Osteoblast (primary cell): ENCODE data around the gene PPP1R9A. TPM values are rescaled to one million over a fixed set of nuclear protein-coding genes. Genes with fewer than 3 reads are reported as not detected.

Experiments
- DNase-seq: peaks from one replicate; pipeline ENCODE4 v3.0.0; 2011; ENCODE audit warnings: low spot score, mixed read lengths; ENCODE audit not compliant: insufficient read length; ENCODE audit errors: missing footprints
- H2AFZ ChIP-seq: 2 replicates; pipeline ENCODE4 v1.6.0; 2011; ENCODE audit warnings: mild to moderate bottlenecking, low read length
- H3K27ac ChIP-seq: 2 replicates; pipeline ENCODE4 v1.5.1; 2011; ENCODE audit warnings: mild to moderate bottlenecking, low read depth, low read length, moderate library complexity
- H3K27me3 ChIP-seq: 2 replicates; pipeline ENCODE4 v1.6.0; 2012; ENCODE audit warnings: mild to moderate bottlenecking, control low read depth, inconsistent platforms, low read length, moderate library complexity; ENCODE audit not compliant: insufficient read depth
- H3K36me3 ChIP-seq: 2 replicates; pipeline ENCODE4 v1.5.1; 2011; ENCODE audit warnings: mild to moderate bottlenecking, low read length, control low read depth, moderate library complexity; ENCODE audit not compliant: insufficient read depth
- H3K4me1 ChIP-seq: 2 replicates; pipeline ENCODE4 v1.5.1; 2011; ENCODE audit warnings: mild to moderate bottlenecking, low read length, control low read depth, moderate library complexity; ENCODE audit not compliant: insufficient read depth
- H3K4me2 ChIP-seq: 2 replicates; pipeline ENCODE4 v1.6.0; 2011; ENCODE audit warnings: mild to moderate bottlenecking, low read length; ENCODE audit not compliant: insufficient read depth
- H3K4me3 ChIP-seq: fragments of 200-600 bp; sonication (generic); 3 replicates; pipeline ENCODE4 v1.5.1; 2012; ENCODE audit warnings: mild to moderate bottlenecking, low read length, inconsistent platforms; ENCODE audit not compliant: insufficient read depth
- H3K79me2 ChIP-seq: 2 replicates; pipeline ENCODE4 v1.6.0; 2012; ENCODE audit warnings: mild to moderate bottlenecking, low read length, control low read depth, inconsistent platforms; ENCODE audit not compliant: insufficient read depth
- H3K9me3 ChIP-seq: 2 replicates; pipeline ENCODE4 v1.5.1; 2011; ENCODE audit warnings: low read depth, low read length, control low read depth
- H4K20me1 ChIP-seq: 2 replicates; pipeline ENCODE4 v1.6.0; 2012; ENCODE audit warnings: mild to moderate bottlenecking, low read length, control low read depth; ENCODE audit not compliant: insufficient read depth
- CTCF ChIP-seq: IDR thresholded peaks from 2 replicates; pipeline ENCODE4 v1.5.1; 2011; ENCODE audit warnings: mild to moderate bottlenecking, low read depth, low read length, moderate library complexity; ENCODE audit errors: extremely low read depth
- total RNA-seq: library from RNA; depleted of rRNA; stranded (reverse); fragments of >200 nt; gene quantifications from 2 replicates; pipeline ENCODE4 v1.2.3, GENCODE V29; 2012

The PPP1R9A gene
- total RNA-seq, 1 donor, result under 0.01 TPM

DNA sequence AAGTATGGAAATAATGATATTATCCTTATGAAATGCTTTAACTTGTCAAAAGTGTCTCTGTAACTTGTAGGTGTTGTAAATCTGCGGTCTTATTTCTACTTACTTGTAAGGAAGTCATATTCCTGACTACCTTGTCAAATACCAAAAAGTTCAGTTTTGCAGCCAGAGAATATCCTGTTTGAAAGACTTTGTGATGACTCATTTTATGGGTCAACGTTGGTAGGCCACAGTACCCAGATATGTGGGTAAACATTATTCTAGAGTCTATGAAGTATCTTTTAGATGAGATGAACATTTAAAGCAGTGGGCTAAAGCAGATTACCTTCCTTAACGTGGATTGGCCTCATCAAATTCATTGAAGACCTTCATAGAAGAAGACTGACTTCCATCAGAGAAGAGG is 195.3 kb downstream of the PPP1R9A start:
- no peaks in the 10 kb centered on the region for H3K9me3 ChIP-seq
- no peak overlapping the region for H3K27ac ChIP-seq
- H3K27me3 ChIP-seq, result no peaks in the 10 kb centered on the region
- H3K36me3 ChIP-seq, result no peaks in the 10 kb centered on the region
- H3K79me2 ChIP-seq, result no peaks in the 10 kb centered on the region
- H4K20me1 ChIP-seq, result no peaks in the 10 kb centered on the region
- H3K4me2 ChIP-seq, result no peak overlapping the region
- TF ChIP-seq CTCF, result no peak
- no peak overlapping the region for H3K4me3 ChIP-seq
- no peak overlapping the region for H2AFZ ChIP-seq
- DNase-seq, result peak; percentile 9
- no peaks in the 10 kb centered on the region for H3K4me1 ChIP-seq

DNA sequence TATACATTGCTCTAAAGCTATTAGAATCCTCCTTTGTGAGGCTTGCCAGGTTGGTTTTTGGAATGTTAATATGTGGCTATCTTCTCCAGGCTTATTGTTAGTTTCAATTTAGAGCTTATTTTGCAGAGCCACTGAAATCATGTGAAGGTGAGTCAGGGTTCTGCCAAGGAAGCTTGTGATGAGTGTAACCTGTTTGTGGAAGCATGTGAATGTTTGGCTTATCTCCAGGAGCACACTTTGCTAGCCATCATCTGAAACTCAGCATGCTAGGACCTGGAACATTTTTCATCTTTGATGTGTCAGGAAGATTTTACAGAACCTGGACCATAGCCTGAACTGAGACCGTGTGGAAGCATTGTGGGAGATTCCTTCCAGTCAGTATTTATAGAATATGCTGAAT is 197.3 kb downstream of the PPP1R9A start:
- no peaks in the 10 kb centered on the region for H3K36me3 ChIP-seq
- H3K79me2 ChIP-seq, result no peaks in the 10 kb centered on the region
- no peaks in the 10 kb centered on the region for H3K9me3 ChIP-seq
- no peaks in the 10 kb centered on the region for H3K27me3 ChIP-seq
- H3K27ac ChIP-seq, result no peak overlapping the region
- H2AFZ ChIP-seq, result no peak overlapping the region
- DNase-seq, result no peak
- no peak overlapping the region for H3K4me2 ChIP-seq
- H3K4me1 ChIP-seq, result no peaks in the 10 kb centered on the region
- no peak overlapping the region for H3K4me3 ChIP-seq
- no peak for TF ChIP-seq CTCF
- no peaks in the 10 kb centered on the region for H4K20me1 ChIP-seq

GRCh38 chr7:95105627-95106026 is 198.2 kb downstream of the PPP1R9A start:
- H2AFZ ChIP-seq, result no peak overlapping the region
- H3K27me3 ChIP-seq, result no peaks in the 10 kb centered on the region
- DNase-seq, result no peak
- no peaks in the 10 kb centered on the region for H3K79me2 ChIP-seq
- H4K20me1 ChIP-seq, result no peaks in the 10 kb centered on the region
- no peaks in the 10 kb centered on the region for H3K9me3 ChIP-seq
- no peak overlapping the region for H3K4me2 ChIP-seq
- no peak overlapping the region for H3K27ac ChIP-seq
- H3K4me1 ChIP-seq, result no peaks in the 10 kb centered on the region
- TF ChIP-seq CTCF, result no peak
- no peaks in the 10 kb centered on the region for H3K36me3 ChIP-seq
- H3K4me3 ChIP-seq, result no peak overlapping the region

DNA sequence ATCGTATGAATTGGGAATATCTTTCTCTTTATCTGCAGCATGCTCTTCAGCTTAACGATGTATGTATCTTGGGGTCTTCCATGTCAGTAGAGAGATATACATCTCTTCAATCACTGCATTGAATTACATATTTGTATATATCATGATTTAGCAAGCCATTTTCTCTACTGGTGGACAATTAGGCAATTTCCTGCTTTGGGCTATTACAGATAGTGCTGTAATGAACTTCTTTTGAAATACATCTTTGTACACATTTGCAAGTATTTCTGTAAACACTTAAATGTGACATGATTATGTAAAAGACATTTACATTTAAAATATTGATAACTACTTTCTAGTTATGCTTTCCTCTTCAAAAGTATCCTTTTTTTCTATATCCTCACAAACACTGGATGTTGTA is 199.0 kb downstream of the PPP1R9A start:
- Histone ChIP-seq H3K4me3 (no peak overlapping the region), H4K20me1 (no peaks in the 10 kb centered on the region), H3K79me2 (no peaks in the 10 kb centered on the region), H3K27me3 (no peaks in the 10 kb centered on the region), H3K4me2 (no peak overlapping the region), H3K4me1 (no peaks in the 10 kb centered on the region), H3K27ac (no peak overlapping the region), H2AFZ (no peak overlapping the region), H3K36me3 (no peaks in the 10 kb centered on the region), H3K9me3 (no peaks in the 10 kb centered on the region)
- no peak for DNase-seq
- no peak for TF ChIP-seq CTCF
